ENCODE data around the gene GALNT7.

Gene GALNT7

DNA sequence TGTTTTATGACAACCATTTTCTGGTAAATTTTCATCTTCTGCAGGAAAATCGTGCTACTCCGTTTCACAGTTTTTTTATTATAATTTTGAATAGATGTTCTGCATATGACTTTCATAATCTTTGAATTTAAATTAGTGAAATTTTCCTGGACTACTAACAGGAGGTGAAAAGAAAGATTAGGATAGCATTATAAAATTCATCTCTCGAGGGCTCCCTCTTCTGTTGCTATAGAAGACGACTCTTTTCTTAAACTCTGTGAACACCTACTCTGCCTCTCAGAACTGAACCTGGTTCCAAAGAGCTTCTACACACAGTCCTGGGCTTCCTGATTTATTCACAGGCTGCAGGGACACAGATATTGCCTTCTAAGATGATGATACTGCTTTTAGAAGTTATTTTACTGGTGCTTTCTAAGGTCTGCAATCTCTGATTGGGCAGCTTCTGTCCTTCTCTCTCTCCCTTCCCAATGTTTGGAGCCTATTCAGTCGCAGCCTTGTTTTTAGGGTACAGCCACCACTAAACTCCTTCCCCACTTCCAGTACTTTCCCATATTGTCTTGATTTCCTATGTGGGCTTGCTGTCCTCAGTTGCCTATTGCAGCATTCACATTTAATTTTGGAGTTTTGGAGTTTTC, 192.1 kb downstream of the GALNT7 start:
- no peak for DNase-seq

DNA sequence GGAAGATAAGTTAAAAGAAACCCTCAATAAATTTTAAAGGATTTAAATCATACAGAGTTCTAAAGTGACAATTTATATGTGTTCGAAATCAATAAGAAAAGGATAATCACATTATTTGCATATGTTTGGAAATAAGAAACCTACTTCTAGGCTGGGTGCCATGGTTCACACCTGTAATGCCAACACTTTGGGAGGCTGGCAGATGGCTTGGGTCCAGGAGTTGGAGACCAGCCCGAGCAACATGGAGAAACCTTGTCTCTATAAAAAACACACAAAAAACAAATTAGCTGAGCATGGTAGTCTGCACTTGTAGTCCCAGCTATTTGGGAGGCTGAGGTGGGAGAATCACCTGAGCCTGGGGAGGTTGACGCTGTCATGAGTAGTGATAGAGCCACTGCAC, 194.1 kb downstream of the GALNT7 start:
- no peak for DNase-seq

DNA sequence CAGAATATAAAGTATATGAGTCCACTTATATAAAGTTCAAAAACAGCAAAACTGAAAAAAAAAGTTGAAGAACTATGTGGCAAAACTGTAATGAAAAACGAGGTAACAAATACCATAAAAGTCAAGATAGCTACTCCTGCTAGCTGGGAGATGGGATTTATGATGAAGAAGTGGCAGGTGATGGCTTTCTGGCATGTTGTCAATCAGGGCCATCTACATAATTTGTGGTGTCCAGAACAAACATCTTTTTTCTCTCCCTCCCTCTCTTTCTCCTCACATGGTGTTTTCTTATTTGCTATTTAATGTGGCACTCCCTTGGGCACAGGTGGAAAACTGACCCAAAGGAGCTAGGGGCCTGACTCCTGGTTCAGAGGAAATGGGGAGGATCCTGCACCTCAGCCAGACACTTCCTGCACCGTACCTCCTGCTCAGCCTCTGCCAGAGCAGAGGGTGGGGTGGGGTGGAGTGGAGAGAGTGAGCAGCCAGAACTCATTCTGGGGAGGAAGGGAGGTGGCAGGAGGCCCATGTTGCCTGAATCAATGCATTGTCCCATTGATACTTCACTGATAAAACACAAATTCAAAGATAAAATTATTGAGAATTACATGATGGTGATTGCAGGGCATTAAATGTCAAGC, 196.9 kb downstream of the GALNT7 start:
- no peak for DNase-seq

DNA sequence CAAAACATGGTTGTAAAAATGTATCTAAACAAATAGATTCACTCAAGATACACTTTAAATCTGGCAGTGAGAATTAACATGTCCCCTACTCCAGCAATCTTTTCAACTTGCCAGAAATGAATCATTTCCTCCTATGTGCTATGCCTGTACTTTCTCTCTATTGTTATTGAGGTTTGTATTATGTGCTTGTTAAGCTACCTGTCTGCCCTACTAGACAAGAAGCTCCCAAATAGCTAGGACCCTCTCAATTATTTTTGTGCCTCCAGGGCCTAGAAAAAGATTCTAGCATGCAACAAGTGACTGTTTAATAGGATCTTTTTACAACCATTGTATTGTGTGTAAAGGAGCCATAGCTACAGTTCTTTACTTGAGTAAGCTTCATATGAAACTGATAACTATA, 198.7 kb downstream of the GALNT7 start:
- peak; percentile 20 for DNase-seq

DNA sequence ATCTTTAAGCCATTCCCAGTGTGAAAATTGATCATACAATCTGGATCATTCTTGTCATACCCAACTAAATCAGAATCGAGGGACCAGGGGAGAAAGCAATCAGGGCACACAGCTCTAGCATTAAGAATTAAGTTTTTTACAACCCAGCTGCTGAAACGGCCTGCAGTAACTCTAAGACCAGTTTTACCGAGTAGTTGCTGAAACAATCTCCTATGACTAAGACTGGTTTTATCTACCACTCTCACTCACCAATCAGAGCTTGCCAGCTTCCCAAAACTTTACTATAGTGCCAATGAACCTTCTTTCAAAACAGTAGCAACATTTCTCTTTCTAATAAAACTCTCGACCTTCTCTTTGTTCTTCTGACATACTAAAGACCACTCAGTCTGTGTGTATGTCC, 199.3 kb downstream of the GALNT7 start:
- no peak for DNase-seq

DNA sequence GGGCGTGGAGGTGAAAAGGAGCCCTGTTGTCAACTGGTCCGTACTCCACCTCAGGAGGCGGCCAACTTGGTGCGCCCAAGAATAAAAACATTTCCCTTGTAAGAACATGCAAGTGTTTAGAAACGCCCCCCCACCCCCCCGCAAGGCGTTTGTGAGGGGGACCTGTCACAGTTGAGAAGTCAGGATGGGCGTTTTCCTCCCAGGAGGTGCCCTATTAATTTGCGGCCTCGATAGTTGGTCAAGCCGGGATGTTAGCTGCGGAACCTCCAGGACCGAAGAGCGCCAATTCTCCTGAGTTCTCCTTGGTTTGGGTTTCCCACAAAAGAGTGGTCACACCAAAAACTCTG, 201.5 kb downstream of the GALNT7 start:
- DNase-seq = no peak

DNA sequence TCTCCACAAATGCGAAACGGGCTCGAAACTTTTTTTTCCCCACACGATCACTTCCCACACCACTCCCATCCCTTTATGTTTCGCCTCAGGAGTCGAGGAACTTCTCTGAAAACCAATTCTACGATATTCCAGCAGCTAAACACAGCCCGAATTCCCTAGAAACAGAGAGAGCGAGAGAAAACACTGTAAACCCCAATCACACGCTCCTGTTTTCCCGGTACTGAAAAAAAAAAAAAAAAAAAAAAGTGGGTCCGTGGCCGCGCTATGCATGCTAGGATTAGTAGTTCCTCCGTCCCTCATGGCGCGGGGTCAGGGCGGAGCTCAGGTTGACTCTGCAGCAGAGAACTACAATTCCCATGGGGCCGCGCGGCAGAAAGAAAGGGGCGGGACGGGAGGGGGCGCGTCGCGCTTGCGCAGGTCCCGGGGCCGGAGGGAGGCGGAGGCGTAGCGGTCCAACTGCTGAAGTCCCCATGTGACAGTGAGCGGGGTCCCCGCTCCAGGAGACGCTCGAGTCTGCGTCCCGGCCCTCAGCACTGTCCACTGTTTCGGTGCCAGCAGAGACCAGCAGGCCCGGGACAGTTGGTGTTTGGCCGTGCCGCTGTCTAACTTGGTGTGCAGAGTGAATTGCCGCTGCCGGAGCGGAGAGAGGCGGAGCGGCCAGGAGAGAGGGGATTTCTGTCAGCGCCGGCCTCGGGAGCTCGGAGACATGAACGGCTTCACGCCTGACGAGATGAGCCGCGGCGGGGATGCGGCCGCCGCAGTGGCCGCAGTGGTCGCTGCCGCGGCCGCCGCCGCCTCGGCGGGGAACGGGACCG, 202.1 kb downstream of the GALNT7 start, which contains the start of gene SAP30:
Gene SAP30 (plus strand): TSS at position 478 of the 815 bp plus-strand sequence. CDS start 229 bp downstream, at position 707.
- DNase-seq = peak; percentile 88

DNA sequence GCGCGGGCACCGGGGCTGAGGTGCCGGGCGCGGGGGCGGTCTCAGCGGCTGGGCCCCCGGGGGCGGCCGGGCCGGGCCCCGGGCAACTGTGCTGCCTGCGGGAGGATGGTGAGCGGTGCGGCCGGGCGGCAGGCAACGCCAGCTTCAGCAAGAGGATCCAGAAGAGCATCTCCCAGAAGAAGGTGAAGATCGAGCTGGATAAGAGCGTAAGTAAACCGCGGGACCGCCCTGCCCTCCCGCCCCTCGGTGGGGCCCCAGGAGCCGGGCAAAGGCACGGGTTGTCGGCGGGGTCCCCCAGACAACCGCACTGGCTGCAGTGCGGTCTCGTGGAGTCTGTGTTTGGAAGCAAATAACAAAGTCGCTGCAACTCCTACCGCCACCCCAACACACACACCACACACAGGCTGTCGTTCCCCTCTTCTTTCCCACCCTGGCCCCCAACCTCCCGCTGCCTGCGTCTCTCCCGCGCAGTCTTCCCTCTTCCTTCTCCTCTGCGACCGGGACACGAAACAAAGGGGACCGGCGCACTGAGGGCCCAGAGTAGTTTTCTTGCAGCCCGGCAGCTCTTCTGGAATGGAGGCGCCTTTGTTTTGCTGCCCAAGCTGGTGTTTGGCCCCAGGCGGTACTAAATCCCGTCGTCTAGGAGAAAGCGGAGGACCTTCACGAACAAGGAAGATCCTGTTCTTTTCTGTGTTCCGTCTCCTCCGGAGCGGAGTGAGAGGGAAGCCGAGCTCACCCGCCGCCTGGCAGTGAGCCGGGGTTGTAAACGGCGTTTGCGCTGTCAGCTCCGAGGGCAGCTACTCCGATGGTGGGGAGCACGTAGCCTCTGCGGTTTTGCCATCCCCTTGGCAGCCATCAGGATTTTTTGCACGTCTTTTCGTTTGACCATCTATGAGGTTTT, 202.9 kb downstream of the GALNT7 start:
- DNase-seq = peak; percentile 40
